Glutamatergic neuron (in vitro differentiated cells): ENCODE data around the gene ARHGEF19. TPM values are rescaled to one million over a fixed set of nuclear protein-coding genes. Genes with fewer than 3 reads are reported as not detected.

ENCODE experiments used
- DNase-seq: peaks from one replicate; pipeline ENCODE4 v3.0.0; 2022
- H3K27ac Mint-ChIP-seq: one replicate; pipeline ENCODE4 v1.8.0; 2020; ENCODE audit warnings: mild to moderate bottlenecking, mixed read lengths, inconsistent platforms; ENCODE audit not compliant: unreplicated experiment
- H3K27me3 Mint-ChIP-seq: one replicate; pipeline ENCODE4 v1.8.0; 2020; ENCODE audit warnings: mild to moderate bottlenecking, moderate library complexity, mixed read lengths, inconsistent platforms; ENCODE audit not compliant: unreplicated experiment
- H3K36me3 Mint-ChIP-seq: one replicate; pipeline ENCODE4 v1.8.0; 2020; ENCODE audit warnings: mild to moderate bottlenecking, mixed read lengths, inconsistent platforms; ENCODE audit not compliant: unreplicated experiment
- H3K4me1 Mint-ChIP-seq: one replicate; pipeline ENCODE4 v1.8.0; 2020; ENCODE audit warnings: mild to moderate bottlenecking, low read depth, mixed read lengths, inconsistent platforms; ENCODE audit not compliant: unreplicated experiment
- H3K4me3 Mint-ChIP-seq: one replicate; pipeline ENCODE4 v1.8.0; 2020; ENCODE audit warnings: mild to moderate bottlenecking, mixed read lengths, inconsistent platforms; ENCODE audit not compliant: unreplicated experiment
- H3K9me3 Mint-ChIP-seq: one replicate; pipeline ENCODE4 v1.8.0; 2020; ENCODE audit warnings: mild to moderate bottlenecking, moderate library complexity, mixed read lengths, inconsistent platforms; ENCODE audit not compliant: unreplicated experiment
- total RNA-seq: library from RNA; stranded (reverse); fragmentation: NEBNext Ultra II Directional; extraction: Animal tissue kit (Norgen Biotek cat#: 25700); gene quantifications from one replicate; pipeline ENCODE4 v1.2.1, GENCODE V29; 2021; ENCODE audit not compliant: unreplicated experiment
- TF ChIP-seq, protein P1 (sequence below): fragments of 200-600 bp; sonication (generic); IDR thresholded peaks from one replicate; pipeline ENCODE4 v1.5.0; 2021; ENCODE audit not compliant: partially characterized antibody, unreplicated experiment

Gene ARHGEF19
- total RNA-seq, 1 donor from 2014 or later = 3.4 TPM

DNA sequence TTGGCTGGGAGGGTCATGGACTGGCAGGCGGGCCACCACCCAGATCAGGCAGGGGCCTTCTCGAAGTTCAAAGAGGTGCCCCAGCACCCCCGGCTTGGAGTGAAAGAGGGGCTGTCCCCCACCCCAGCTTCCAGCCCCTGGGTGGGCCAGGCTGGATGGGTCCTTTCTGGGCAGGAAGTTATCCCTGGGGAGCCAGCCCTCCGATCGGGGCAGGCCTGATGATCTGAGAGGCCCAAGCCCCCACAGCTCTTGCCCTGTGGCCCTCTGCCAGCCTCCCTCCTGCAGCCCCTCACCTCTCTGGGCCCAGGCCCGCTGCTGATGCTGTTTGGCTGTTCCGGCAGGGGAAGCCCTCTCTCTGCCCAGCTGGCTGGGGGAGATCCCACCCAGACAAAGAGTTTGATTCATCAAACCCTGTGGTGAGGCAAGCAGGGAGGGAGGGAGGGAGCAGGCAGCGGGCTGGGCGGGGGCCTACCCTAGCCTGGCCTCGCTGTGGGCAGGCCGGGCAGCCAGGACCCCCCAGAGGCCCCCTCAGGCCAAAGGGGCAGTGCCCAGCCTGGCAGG is 2.5 kb downstream of the ARHGEF19 start:
- no peak for DNase-seq
- H3K27ac Mint-ChIP-seq = no peak overlapping the region
- H3K4me3 Mint-ChIP-seq = no peak overlapping the region
- H3K9me3 Mint-ChIP-seq = peaks cover 2% of the 10 kb centered on the region
- TF ChIP-seq, protein P1, sequence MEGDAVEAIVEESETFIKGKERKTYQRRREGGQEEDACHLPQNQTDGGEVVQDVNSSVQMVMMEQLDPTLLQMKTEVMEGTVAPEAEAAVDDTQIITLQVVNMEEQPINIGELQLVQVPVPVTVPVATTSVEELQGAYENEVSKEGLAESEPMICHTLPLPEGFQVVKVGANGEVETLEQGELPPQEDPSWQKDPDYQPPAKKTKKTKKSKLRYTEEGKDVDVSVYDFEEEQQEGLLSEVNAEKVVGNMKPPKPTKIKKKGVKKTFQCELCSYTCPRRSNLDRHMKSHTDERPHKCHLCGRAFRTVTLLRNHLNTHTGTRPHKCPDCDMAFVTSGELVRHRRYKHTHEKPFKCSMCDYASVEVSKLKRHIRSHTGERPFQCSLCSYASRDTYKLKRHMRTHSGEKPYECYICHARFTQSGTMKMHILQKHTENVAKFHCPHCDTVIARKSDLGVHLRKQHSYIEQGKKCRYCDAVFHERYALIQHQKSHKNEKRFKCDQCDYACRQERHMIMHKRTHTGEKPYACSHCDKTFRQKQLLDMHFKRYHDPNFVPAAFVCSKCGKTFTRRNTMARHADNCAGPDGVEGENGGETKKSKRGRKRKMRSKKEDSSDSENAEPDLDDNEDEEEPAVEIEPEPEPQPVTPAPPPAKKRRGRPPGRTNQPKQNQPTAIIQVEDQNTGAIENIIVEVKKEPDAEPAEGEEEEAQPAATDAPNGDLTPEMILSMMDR = no peak
- peaks cover 7% of the 10 kb centered on the region for H3K27me3 Mint-ChIP-seq
- H3K4me1 Mint-ChIP-seq = peaks cover 2% of the 10 kb centered on the region
- H3K36me3 Mint-ChIP-seq = no peaks in the 10 kb centered on the region

DNA sequence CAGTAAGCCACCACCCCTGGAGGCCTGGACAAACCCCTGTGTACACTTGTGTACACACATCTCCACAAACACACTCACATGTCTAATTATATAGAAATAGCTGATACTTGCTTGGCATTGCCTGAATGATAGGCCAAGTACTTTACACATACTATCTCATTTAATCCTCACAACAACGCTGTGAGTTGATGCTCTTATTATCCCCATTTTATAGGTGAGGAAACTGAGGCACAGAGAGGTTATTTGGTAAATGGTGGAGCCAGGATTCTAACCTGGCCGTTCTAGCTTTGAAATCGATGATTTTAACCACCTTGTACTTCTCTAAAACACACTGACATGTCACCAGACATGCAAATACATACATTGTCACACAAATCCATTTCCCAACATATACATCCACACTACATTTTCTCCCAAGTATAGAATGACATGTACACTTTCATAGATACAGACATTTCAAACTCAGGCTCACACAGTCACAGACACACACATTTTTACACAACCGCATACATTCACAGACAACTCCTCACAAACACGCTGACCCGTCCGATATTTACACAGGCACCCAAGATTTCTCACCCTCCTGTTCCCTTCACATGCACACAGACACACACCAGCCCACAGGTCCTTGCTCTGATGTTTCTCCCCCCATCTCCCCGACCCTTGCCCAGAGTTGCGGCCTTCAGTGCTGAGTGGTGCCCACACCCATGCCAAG is 3.2 kb downstream of the ARHGEF19 start:
- Mint-ChIP-seq H3K27ac (no peak overlapping the region), H3K4me3 (no peak overlapping the region), H3K9me3 (peaks cover 2% of the 10 kb centered on the region), H3K4me1 (peaks cover 2% of the 10 kb centered on the region), H3K36me3 (no peaks in the 10 kb centered on the region), H3K27me3 (peaks cover 7% of the 10 kb centered on the region)
- no peak for DNase-seq
- TF ChIP-seq, protein P1 = no peak

DNA sequence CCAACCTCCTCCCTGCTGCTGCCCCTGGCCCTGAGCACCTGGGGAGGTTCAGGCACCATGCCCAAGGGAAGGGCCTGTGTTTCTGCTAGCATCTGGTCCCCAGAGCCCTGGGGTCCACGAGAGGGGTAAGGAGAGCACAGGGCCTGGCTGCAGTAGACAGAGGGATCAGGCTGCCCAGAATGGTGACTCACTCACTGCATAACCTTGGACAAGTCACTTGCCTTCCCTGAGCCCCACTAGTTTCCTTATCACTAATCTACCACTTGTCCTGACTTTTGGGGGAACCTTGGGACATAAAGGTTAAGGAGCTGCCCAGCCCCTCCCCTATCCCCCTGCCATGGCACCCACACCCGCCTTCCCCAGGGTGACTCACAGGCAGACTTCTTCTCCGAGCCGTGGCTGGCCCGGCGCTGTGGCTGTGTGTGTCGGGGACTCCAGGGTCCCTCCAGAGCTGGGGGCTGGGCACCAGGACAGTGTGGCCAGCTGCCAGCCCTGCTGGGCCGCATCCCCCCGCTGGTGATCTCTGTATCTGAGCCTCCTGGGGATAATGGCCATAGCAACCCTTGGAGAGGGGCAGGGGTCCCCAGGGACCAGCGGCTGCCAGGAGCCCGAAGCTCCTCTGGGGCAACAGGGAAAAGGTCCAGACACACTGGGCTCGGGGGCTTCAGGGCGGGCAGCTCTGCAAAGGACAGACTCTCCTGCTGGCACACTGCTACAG is 4.0 kb downstream of the ARHGEF19 start:
- Mint-ChIP-seq H3K4me1 (peaks cover 2% of the 10 kb centered on the region), H3K4me3 (no peak overlapping the region), H3K9me3 (peaks cover 4% of the 10 kb centered on the region), H3K27ac (no peak overlapping the region), H3K27me3 (peaks cover 7% of the 10 kb centered on the region), H3K36me3 (no peaks in the 10 kb centered on the region)
- TF ChIP-seq, protein P1 = no peak
- no peak for DNase-seq

DNA sequence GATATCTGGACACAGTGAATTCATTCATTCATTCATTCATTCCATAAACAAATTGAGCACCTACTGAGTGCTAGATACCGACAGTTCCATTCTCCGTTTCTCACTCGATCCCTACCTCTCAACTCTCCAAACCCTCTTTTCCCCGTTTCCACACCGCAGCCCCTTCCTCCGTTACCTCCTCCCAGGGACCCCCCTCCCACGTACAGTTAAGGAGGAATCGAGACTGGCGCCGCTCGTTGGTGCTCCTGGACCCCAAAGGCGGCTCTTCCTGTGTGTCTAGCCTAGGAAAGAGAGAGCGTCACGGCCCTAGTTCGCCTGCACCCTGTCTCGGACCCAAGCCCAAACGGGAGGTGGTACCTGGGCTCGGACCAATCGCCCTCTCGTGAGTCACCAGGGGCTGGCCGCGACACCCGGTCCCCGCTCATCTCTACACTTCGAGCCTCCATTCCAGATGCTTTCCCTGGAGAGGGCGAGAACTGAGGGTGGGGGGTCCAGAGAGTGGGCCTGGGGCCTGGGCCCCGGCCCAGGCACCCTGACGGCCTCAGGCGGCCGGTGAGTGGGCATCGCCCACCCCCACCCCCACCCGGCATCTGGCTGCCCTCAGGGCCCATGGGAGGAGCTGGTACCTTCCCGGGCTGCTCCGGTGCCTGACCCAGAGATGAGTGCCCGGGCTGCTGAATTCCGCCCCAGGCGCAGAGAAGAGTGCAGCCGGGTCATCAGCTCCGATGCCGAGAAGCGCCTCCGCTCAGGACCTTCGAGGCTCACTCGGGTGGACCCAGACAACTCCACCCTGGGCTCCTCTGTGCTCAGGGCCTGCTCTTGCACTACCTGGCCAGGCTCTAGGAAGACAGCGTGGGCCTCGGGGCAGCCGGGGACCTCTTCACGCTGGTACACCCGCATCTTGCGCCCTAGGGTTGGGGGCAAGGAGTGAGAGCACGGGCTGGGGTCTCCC is 4.9 kb downstream of the ARHGEF19 start:
- peaks cover 5% of the 10 kb centered on the region for H3K9me3 Mint-ChIP-seq
- peak overlapping the region; percentile 83 for H3K4me3 Mint-ChIP-seq
- H3K27me3 Mint-ChIP-seq = peaks cover 5% of the 10 kb centered on the region
- DNase-seq = no peak
- no peak overlapping the region for H3K27ac Mint-ChIP-seq
- TF ChIP-seq, protein P1 = no peak
- H3K4me1 Mint-ChIP-seq = peaks cover 2% of the 10 kb centered on the region
- H3K36me3 Mint-ChIP-seq = no peaks in the 10 kb centered on the region
